Activated CD8-positive, alpha-beta memory T cell treated with anti-CD3 and anti-CD28 coated beads for 24 hours (primary cell): ENCODE data around the gene S100A8.

Source experiments
- DNase-seq: peaks from one replicate; pipeline ENCODE4 v3.0.0-alpha.2; 2020

S100A8 gene

DNA sequence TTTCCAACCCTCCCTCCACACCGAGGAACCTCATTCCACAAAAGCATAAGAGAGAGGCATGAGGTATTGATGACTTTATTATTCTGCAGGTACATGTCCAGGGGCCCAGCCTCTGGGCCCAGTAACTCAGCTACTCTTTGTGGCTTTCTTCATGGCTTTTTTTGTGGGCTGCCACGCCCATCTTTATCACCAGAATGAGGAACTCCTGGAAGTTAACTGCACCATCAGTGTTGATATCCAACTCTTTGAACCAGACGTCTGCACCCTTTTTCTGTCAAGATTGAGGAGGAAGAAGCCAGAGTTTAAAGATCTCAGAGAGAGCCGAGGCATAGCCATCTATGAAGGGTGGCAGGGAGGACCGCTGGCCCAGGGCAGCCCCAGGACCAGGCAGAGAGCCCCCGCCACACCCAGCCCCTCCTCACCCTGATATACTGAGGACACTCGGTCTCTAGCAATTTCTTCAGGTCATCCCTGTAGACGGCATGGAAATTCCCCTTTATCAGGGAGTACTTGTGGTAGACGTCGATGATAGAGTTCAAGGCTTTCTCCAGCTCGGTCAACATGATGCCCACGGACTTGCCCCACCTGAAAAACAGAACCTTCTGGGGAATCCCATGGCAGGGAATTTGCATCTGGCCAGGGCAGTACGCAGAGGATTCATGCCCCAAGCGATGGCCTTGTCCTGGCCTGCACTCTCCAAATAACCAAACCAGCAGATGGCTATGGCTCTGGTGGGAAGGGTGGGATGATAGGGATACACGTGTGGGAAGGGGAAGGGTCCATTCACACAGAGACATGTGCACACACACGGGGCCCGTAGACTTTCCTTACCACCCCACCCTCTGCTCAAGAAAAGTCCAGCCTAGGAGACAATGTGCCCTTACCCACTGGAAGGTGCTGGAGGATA, 647 bp downstream of the S100A8 start:
- no peak for DNase-seq

DNA sequence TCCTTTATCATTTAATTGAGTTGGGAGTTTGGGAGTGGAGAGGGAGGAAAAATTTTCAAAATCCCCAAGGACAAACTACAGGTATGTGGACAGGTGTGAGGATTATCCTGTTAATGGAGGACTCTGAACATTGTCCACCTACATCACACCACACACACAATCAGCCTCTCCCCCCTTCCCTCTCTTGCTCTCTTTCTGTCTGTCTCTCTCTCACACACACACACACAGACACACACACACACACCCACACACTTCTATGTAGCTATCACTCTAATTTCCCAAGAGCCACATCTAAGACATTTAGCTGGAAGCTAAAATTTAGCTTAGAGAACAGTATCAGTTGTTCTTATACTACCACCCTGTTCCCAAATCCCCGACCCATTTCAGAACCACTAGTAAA, 1.5 kb downstream of the S100A8 start:
- no peak for DNase-seq

DNA sequence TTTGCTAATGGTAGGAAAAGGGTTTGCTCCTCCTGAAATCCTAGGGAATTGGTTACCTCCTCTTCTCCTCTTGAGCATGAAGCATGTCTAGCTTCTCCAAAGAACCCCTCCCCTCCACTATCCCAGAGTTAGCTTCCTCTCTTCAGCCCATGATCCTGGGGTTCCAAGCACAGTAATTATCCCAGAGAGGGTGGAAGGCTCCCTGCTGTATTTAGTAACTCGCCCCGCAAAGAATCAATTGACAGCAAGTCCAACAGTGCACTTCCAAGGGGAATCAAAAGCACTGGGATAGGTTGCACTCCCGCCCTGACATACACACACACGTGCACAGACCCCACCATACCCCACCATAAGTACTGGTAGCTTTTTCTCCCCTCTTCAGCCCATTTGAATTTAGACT, 3.1 kb downstream of the S100A8 start:
- DNase-seq: no peak

DNA sequence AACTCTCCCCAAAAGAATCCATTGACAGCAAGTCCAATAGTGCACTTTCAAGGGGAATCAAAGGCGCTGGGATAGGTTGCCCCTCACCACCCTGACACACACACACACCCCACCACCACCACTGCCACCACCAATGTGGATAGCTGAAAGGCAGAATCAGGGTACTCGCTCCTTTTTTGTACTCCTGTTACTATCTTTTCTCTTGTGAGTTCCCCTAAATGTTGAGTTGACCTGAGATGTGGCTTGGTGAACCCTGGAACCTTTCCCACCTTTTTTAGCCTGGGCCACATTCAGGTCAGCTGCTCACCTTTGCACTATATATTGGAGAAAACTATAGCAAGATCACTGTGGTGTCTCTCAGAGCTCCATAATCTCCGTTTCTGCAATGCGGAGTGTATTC, 3.9 kb downstream of the S100A8 start:
- peak; percentile 24 for DNase-seq

DNA sequence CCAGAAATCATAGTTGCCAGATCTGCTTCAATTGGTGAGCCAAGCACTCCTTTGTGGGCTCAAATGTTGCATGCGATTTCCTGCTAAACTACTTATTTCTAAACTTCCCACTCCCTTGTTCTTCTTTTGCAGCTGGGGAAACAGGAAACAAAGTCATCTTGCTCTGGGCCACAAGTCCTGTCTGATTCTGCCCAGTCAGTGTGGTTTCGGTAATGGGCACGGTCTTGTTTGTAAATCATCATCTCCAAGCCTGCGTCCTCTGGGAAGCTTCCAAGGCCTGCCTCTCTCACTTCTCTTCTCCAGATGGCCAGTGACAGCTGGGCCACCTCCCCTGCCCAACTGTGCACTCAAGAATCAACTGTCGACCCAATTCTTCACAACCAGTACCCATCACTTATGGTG, 4.4 kb downstream of the S100A8 start:
- peak; percentile 11 for DNase-seq

DNA sequence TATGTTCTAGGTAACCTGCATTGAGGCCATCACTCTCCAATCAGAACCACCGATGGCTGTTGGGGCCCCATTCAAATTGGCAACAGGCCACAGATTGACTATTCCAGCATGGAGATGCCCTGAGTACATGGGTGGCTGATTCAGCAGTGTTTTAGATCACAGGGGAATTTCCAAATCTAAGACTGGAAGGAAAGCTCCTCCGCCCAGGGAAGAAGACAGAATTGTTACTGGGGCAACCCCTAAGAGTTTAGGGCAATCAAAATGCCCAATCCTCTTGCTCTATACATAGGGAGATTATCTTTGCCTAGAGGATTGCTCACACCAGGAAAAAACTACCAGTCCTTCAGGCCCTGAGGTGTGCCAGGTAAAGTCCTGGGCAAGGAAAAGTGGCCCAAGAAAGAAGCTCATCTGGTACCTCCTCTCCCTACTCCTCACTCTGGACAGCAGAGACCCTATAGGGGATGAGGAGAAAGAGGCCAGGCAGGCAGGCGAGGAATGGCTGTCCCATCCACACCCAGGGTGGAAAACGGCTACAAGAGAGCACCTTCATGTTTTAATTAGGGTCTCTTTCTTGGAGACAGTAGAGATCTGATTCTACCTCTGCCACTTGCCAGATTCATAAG, 5.8 kb downstream of the S100A8 start:
- no peak for DNase-seq

DNA sequence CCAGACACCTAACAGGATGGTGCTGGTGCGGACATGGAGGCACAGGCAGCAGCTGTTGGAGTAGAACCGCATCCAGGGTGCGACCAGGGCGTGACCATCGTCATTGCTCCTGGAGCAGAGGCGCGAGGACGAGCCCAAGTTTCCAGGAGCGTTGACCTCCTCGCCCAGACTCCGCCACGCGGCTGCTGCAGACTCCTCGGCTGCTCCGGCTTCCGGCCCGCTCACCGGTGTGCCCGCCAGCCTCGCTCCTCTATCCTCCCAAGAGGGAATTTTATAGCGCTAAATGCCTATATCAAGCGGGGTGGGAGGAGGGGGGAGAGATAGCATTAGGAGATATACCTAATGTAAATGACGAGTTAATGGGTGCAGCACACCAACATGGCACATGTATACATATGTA, 10.2 kb downstream of the S100A8 start:
- no peak for DNase-seq

DNA sequence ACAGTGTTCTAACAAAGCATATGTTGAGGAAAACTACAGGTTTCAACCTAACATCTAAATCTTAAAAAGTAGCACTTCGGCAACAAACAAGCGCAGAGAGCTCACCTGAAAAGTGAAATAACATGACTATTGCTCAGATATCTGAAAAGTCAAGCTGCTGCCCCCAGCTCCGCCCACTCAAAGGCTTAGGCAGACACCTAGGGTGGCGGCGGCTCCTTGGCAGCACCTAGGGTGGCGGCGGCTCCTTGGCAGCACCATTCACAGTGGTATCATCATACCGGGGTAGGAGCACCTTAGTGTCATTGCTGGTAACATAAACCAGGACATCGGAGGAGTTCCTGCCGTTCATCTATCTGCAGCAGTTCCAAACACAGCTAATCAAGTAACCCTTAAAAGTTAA, 11.3 kb downstream of the S100A8 start:
- DNase-seq: no peak

DNA sequence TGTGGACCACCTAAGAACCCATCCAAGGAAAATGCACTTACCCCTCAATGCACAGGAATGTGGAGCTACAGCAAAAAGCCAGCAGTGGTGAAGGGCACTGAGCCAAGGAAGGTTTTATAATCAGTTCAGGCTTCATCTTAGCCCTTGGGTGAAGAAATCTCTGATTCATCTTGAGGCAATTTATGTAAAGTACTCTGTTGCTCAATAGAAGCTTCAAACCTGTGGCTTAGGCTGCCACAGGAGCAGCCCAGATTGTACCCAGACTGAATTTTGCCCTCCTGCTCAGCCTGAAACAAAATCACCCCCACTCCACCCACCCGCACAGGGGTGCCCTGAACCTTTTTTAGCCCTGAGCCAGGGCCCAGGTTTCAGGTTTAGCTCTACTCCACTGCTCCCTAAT, 15.4 kb downstream of the S100A8 start, which contains the start of gene S100A12:
TSS of gene S100A12 (minus strand) at position 111 of the 400 bp plus-strand sequence. CDS start 1,029 bp downstream, outside the sequence.
- DNase-seq: no peak

DNA sequence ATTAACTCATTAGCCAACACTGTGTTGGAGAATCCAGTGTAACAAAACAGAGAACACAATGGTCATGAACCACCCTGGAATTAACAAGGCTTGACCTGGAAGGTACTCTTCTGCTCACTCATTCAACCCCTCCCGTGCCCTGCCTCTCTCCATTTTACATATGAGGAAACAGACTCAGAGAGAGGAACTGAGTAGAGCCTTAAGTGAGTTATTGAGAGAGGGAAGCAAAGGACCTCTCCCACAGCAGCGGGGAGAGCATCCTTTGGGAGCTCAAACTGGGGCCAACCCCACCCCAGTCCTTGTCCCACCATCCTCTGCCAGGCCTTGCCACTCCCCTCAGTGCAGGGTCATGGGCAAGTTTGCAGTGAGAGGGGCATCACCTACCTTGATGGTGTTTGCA, 16.8 kb downstream of the S100A8 start:
- DNase-seq: no peak

DNA sequence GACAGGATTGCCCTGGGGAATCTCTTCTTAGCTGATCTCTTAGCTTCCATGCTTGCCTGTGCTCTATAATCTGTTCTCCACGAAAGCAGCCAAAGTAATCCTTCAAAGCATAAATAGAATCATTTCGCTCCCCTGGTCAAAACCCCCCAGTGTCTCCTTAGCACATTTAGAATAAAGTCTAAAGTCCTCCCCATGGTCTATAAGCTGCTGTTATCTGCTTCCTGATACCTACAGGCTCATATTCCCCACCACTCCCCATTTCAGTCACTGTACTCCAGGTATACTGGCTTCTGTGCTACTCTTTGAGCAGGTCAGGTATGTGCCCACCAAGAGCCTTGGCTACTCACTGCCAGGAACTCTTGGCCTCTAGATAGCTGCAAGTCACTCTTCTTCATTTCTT, 18.3 kb downstream of the S100A8 start:
- DNase-seq: no peak

DNA sequence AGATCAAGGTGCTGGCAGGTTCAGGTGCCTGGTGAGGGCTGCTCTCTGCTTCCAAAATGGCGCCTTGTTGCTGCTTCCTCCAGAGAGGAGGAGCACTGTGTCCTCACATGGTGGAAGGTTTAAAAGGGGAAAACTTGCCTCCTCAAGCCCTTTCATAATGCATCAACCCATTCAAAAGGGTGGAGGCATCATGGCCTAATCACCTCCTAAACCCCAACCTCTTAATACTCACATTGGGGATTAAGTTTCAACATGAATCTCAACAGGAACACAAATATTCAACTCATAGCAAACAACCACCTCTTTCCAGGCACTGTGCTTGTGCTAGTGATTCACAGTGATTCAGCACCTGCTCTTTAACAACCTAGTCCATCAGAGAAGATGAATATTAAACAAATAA, 19.6 kb downstream of the S100A8 start:
- DNase-seq: no peak

DNA sequence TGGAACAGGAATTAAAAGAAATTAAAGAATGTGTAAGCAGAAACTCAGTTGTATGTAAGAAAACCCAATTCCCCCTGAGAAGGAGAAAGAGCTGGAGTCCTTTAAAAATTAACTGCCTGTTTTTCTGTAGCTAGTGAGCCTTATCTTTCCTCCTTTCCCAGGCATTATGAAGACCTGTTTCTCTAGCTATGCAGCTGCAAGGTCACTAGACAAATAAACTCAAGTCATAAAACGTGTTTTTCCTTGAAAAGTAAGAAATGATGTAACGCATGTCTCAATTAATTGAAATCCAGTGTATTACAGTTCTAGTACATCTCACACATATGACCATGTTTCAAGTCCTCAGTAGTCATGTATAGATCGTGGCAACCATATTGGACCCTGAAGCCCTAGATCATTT, 20.7 kb downstream of the S100A8 start:
- no peak for DNase-seq

DNA sequence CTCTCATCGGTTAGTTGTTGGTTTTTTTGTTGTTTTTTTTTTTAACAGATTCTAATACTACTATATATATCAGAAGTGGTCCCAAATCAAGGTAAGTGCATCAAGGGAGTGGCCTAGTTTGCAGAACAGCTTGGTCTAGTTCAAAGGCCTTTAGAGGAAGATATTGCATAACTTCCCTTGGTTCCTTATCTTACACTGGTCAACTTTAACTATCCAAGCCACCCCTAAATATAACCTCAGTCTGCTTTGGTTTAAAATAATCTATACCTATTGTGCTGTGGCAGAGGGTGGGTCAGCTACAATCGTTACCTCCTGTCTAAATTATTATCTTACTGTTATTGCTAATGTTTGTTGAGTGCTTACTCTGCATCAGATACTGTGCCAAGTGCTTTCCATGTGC, 22.4 kb downstream of the S100A8 start:
- DNase-seq: no peak

DNA sequence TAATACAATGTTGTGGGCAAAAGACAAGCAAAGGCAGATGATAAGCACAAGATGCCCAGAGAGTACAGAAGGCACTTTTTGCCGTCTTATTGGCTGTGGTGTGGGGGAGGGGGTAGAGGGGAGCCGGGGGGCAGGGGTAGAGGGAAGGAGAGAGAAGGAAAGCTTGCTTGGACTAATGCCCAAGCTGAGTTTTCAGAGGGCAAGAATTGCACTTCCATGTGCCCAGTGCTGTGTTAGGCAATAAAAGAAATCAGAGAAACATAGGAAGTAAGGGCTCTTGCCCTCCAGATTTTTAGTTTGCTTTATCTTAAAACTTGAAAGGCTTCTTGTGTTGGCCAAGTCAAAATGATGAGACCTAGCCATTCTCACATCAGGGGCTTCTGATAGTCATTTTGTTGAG, 23.8 kb downstream of the S100A8 start:
- DNase-seq: no peak

DNA sequence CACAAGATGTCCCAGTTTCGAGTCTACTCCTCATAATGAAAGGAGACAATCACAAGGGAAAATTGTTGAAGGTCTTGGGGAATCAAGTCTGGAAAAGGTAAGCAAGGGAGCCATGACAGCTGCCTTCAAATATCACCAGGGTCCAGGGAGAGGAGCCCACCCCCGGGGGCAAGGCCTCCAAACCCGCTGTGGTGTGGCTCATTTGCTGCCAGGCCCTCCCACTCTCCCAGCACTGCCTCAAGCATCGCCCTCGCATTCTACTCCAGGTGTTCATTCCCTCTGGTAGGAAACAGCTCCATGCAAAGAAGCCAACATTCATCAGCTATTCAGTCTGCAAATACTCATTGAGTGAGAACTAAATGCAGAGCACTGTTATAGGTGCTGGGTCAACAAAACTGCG, 24.6 kb downstream of the S100A8 start:
- DNase-seq: no peak

DNA sequence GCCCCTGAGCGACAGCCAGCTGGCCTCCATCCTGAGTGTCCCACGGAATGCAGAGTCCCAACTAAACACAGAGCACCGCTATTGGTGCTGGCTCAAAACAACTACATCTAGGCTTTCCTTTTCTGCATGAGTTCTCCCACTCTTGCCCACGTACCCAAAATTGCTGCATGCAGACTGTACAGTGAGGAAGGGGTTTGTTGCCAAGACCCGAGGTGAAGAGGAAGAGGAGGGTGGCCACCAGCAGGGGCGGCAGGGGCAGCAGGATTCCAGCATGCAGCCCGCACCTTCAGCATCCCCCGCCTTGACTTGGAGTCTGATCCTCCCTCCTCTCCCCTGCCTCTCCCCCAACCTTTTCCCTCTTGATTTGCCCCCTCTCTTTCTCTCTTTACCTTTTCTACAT, 25.2 kb downstream of the S100A8 start:
- no peak for DNase-seq

DNA sequence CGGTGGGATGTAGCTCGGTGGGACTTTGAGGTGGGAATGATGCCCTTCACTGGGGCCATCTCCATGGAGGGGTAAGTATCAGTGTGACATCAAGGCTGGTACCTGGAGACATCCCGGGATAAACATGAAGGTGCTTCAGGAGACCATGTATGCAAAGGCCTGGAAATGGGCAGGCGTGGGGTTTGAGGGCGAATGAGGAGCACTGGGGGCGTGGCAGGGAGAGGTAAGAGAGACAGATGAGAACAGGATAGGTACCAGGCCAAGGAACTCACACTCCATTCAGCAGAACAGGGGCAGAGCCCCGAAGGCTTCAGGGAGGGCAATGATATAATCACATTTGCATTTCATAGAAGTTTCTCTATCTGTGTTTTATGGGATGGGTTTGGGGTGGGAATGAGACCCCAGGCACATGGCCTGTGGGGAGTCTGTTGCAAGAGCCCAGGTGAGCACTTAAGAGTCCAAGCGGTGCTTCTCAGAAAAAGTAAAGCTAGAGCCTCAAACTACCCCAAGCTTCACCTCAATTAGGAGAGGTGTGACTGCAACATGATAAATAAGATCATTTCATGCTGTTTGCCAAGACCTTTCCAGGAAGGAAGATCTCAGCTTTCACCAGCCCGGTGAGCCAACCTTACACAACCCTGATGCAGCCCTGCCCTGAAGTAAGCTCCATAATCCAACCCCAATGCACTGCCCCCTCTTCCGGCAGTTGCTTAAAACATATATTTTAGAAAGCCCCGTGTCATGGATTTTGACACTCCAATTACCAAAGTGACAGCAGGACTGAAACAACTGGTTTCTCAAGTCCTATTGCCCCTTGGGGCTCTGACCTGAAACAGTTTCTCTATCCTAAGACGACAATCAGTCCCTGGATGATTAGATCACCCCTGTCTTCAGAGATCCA, 25.9 kb downstream of the S100A8 start:
- no peak for DNase-seq

DNA sequence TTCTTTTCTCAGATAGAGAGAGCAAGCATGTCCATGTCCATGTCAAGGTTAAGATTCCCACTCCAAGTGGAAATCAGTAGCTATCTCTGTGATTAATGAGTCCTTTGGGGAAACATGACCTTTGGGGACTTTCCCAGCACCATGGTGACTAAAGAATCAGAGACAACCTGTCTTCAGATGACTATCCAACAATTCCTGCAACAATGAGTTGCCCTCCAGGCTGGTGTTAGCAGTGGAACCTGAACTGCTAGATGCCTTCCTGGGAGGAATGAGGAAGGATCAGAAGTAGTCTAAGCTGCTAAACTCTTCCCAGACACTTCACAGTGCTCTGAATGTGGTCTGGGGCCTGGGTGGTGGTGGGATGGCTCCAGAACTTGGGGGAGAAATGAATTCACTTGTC, 26.7 kb downstream of the S100A8 start:
- DNase-seq: no peak

DNA sequence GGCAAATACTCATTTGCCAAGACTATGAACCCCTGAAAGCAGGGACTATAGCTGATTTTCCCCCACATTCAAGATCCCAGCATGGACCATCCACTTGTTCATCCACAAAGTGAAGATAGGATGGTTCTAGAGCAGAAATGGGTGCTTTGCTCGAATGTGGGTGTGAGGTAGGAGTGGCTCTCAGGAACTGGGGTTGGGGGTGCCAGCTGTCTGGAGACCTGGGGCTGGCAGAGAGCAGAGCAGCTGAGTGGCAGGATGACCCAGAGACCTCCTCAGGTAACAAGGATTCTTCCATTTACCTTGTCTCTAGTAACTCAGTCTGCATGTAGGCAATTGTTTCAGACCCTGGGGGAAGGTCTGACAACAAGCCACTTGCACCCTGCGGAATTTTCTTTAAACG, 27.2 kb downstream of the S100A8 start:
- DNase-seq: no peak

DNA sequence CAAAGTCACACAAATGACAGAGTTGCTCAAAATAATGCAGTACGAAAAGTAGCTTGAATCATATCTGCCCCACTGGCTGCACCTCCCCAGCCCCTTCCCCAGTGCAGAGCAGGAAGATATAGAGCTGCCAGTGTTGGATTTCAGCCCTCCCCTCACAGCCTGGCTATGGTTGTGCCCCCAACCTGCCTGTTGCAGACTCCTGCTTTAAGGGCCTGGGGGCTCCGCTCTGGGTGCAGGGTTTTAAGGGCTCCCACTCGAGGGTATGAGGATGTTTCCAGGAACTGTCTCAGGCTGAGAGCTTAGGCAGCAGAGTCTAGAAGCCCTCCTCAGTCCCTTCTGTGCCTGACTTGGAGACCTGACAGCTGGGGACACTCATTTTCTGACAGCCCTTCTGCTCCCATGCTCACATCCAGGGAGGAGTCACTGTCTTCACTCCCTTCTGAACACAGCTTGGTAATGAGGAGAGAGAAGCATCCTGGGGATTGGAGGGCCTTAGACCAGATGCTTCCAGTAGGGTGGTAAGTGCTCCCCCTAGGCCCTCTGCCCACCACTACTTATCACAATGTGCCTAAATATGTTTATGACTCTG, 28.6 kb downstream of the S100A8 start:
- no peak for DNase-seq

DNA sequence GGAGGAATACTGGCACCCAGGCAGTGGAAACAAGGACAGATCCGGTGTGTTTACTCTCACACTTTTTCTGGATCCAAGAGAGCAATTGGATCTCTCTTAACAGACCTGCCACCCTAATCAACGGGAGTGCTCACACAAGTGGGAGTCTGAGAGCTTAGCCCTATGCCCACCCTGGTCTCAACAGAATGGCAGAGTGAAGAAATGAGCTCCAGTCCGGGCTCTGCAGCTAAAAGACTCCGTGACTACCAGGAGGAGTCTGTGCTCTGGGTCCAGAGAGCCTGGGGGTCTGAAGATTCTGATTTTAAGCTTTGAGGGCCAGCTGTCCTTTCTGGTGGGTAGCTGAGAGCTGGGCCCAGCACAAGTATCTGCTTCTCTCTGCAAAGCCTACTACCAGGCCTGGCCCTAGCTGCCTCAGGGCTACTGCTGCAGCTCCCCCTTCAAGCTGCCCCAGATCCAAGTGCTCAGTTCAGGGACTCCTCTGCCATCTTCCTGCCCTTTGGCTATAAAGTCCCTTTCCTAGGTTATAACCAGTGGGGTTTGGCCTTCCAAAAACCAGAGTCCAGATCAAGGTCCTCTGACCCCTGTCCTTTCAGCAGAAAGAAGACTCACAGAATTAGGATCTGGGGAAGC, 29.3 kb downstream of the S100A8 start:
- no peak for DNase-seq
